ENCODE measurements around the gene GMNN. TPM values are rescaled to one million over a fixed set of nuclear protein-coding genes. Genes with fewer than 3 reads are reported as not detected.
A peak's percentile ranks its signal among the peaks of the same experiment; 100 is the strongest.
"Not testable (repeated sequence)": the region's sequence is repeated elsewhere in the genome, so short reads cannot be mapped to it uniquely, and the experiment has no call there.

The GMNN gene
- polyA plus RNA-seq, 2 donors = 10.4 to 18.8 TPM

DNA sequence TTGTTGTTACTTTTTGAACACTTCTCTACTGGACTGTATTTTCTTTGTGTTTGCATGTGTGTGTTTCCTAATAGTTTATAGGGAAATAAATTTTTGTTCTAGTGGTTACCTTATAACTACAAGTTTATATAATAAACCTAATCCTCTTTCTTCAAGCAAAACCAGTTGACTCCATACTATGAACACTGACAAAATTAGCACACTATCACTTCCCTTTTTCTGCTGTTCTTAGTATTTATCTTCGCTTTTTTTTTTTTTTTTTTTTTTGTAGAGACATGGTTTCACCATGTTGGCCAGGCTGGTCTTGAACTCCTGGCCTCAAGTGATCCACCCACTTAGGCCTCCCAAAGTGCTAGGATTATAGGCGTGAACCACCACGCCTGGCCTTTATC is 30.8 kb upstream of the GMNN start:
- no peaks in the 10 kb centered on the region for H3K4me1 ChIP-seq (ENCODE audit: control insufficient read depth in 2 of 2, insufficient read depth in 2 of 2, low read length in 1 of 2)
- 89 to 96% methylated on average over 3 of the region's 3 CpGs for WGBS, 2 donors
- H3K36me3 ChIP-seq (ENCODE audit: control insufficient read depth in 2 of 2, insufficient read depth in 2 of 2, low read length in 1 of 2) = no peaks in the 10 kb centered on the region
- H3K27me3 ChIP-seq (ENCODE audit: control insufficient read depth in 1 of 2, insufficient read depth in 2 of 2, low read length in 2 of 2) = no peaks in the 10 kb centered on the region
- no peak overlapping the region for H3K27ac ChIP-seq (ENCODE audit: low read depth in 2 of 2, low read length in 1 of 2)
- no peaks in the 10 kb centered on the region for H3K9me3 ChIP-seq (ENCODE audit: control insufficient read depth in 2 of 2, insufficient read depth in 1 of 2, low read depth in 1 of 2, low read length in 1 of 2)
- no peak overlapping the region for H3K4me3 ChIP-seq (ENCODE audit: low read depth in 1 of 2, low read length in 2 of 2)

DNA sequence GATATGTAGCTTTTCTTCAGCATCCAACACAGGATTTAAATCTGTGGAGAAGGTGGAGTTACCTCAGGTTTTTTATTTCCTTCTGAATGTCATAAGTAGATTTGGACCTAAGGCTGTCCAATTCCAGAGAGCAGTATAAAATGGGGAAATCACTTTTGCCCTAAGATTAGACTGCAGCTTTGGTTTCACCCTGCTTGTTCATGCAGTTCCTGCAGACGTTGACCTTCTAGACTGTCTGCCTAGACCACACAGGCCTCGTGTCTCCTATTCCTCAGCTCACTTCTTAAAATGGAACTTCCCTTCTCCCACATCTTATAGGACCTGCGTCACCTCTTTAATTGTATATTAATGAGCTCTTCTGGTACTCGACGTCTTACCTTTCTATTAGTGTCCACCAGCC is 29.8 kb upstream of the GMNN start:
- no peaks in the 10 kb centered on the region for H3K27me3 ChIP-seq (ENCODE audit: control insufficient read depth in 1 of 2, insufficient read depth in 2 of 2, low read length in 2 of 2)
- H3K4me1 ChIP-seq (ENCODE audit: control insufficient read depth in 2 of 2, insufficient read depth in 2 of 2, low read length in 1 of 2) = no peaks in the 10 kb centered on the region
- H3K4me3 ChIP-seq (ENCODE audit: low read depth in 1 of 2, low read length in 2 of 2) = no peak overlapping the region
- WGBS, 2 donors = 82 to 87% methylated on average over 5 of the region's 5 CpGs
- H3K36me3 ChIP-seq (ENCODE audit: control insufficient read depth in 2 of 2, insufficient read depth in 2 of 2, low read length in 1 of 2) = no peaks in the 10 kb centered on the region
- H3K27ac ChIP-seq (ENCODE audit: low read depth in 2 of 2, low read length in 1 of 2) = no peak overlapping the region
- no peaks in the 10 kb centered on the region for H3K9me3 ChIP-seq (ENCODE audit: control insufficient read depth in 2 of 2, insufficient read depth in 1 of 2, low read depth in 1 of 2, low read length in 1 of 2)

DNA sequence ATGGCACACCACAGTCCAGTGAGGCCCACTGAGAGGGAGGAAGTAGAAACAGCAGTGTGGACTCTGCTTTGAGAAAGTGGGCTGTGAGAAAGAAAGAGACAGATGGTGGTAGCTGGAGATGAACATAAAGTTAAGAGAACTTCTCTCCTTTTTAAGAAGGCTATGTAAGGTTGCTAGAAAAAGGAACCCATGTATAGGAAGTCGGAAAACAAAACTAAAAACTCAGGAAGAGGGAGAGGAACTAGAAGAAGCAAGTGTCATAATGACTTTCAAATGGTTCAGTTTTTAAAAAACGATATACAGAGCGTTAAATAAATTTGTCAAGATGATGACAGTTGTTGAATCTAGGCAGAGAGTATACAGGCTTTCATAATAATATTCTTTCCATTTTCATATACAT is 25.4 kb upstream of the GMNN start:
- Histone ChIP-seq H3K4me1 (ENCODE audit: control insufficient read depth in 2 of 2, insufficient read depth in 2 of 2, low read length in 1 of 2) (no peaks in the 10 kb centered on the region), H3K27me3 (ENCODE audit: control insufficient read depth in 1 of 2, insufficient read depth in 2 of 2, low read length in 2 of 2) (no peaks in the 10 kb centered on the region), H3K27ac (ENCODE audit: low read depth in 2 of 2, low read length in 1 of 2) (peak overlapping the region in 1 of 2 donors; percentile 24), H3K4me3 (ENCODE audit: low read depth in 1 of 2, low read length in 2 of 2) (no peak overlapping the region), H3K9me3 (ENCODE audit: control insufficient read depth in 2 of 2, insufficient read depth in 1 of 2, low read depth in 1 of 2, low read length in 1 of 2) (no peaks in the 10 kb centered on the region), H3K36me3 (ENCODE audit: control insufficient read depth in 2 of 2, insufficient read depth in 2 of 2, low read length in 1 of 2) (no peaks in the 10 kb centered on the region)
- WGBS, 2 donors = 70 to 74% methylated on average over 3 of the region's 3 CpGs

DNA sequence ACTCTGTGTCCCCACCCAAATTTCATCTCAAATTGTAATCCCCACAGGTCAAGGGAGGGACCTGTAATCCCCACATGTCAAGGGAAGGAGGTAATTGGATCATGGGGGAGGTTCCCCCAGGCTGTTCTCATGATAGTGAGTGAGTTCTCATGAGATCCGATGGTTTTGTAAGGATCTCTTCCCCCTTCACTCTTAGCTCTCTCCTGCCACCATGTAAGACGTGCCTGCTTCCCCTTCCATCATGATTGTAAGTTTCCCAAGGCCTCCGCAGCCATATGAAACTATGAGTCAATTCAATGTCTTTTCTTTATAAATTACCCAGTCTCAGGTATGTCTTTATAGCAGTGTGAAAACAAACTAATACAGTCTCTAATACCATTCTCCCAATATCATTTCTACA is 23.9 kb upstream of the GMNN start:
- WGBS, 2 donors = 72 to 74% methylated on average over 3 of the region's 3 CpGs
- H3K27me3 ChIP-seq (ENCODE audit: control insufficient read depth in 1 of 2, insufficient read depth in 2 of 2, low read length in 2 of 2); H3K36me3 ChIP-seq (ENCODE audit: control insufficient read depth in 2 of 2, insufficient read depth in 2 of 2, low read length in 1 of 2); H3K9me3 ChIP-seq (ENCODE audit: control insufficient read depth in 2 of 2, insufficient read depth in 1 of 2, low read depth in 1 of 2, low read length in 1 of 2); H3K4me1 ChIP-seq (ENCODE audit: control insufficient read depth in 2 of 2, insufficient read depth in 2 of 2, low read length in 1 of 2); H3K4me3 ChIP-seq (ENCODE audit: low read depth in 1 of 2, low read length in 2 of 2); H3K27ac ChIP-seq (ENCODE audit: low read depth in 2 of 2, low read length in 1 of 2): not testable (repeated sequence)

DNA sequence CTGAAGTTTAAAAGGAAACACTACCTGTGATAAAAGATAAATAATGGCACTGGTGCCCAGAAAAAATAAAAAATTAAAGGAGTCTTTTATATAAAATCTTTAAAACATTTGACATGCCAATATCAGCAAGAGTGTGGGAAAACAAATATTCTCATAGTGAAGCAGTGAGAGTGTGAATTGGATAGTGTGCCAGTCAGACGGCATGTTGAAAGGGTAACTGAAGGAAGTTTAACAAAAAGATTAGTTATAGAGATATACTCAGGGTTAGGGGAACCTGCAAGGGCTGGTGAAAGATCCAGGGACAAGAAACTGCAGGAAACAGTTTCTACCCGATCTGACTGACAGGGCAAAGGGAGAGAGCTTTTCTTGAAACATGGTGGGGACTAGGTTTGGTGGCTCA is 22.2 kb upstream of the GMNN start:
- H3K27ac ChIP-seq (ENCODE audit: low read depth in 2 of 2, low read length in 1 of 2) = no peak overlapping the region
- H3K9me3 ChIP-seq (ENCODE audit: control insufficient read depth in 2 of 2, insufficient read depth in 1 of 2, low read depth in 1 of 2, low read length in 1 of 2) = no peaks in the 10 kb centered on the region
- no peak overlapping the region for H3K4me3 ChIP-seq (ENCODE audit: low read depth in 1 of 2, low read length in 2 of 2)
- H3K4me1 ChIP-seq (ENCODE audit: control insufficient read depth in 2 of 2, insufficient read depth in 2 of 2, low read length in 1 of 2) = no peaks in the 10 kb centered on the region
- 63 to 69% methylated on average over 2 of the region's 2 CpGs for WGBS, 2 donors
- no peaks in the 10 kb centered on the region for H3K36me3 ChIP-seq (ENCODE audit: control insufficient read depth in 2 of 2, insufficient read depth in 2 of 2, low read length in 1 of 2)
- H3K27me3 ChIP-seq (ENCODE audit: control insufficient read depth in 1 of 2, insufficient read depth in 2 of 2, low read length in 2 of 2) = no peaks in the 10 kb centered on the region

DNA sequence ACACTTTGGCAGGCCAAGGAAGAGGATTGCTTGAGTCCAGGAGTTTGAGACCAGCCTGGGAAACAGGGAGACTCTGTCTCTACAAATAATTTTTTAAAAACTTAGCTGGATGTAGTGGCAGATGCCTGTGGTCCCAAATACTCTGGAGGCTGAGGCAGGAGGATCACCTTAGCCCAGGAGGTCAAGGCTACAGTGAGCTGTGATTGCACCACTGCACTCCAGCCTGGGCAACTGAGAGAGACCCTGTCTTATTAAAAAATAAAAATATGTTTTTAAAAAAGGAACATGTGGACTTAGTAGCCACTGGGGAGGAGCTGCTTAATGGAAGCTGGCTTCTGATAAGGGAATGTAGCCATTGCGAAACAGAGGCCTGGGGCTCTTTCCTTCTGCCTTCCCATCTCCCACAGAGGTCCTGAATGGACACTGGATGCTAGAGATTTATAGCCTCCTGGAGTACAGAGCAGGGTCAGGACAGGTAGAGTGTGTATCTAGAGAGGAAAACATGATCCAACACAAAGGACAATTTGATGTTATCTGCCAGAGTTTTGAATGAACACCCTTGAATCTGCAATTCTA is 21.7 kb upstream of the GMNN start:
- no peak overlapping the region for H3K27ac ChIP-seq (ENCODE audit: low read depth in 2 of 2, low read length in 1 of 2)

DNA sequence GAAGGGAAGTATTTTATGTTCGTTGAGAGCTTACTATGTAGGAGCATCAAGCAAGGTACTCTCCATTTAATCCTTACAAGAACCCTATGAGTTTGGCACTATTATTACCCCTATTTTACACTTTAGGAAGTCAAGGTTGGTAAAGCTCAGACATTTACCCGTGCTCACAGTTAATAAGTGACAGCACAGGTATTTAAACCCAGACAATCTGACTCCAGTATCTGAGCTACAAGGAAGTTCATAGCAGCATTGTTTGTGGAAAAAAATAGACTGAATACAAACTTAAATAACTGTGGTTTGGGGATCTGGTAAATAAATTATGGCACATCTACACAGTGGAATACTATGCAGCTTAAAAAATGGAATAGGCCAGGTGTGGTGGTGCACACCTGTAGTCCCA is 21.2 kb upstream of the GMNN start:
- H3K36me3 ChIP-seq (ENCODE audit: control insufficient read depth in 2 of 2, insufficient read depth in 2 of 2, low read length in 1 of 2) = no peaks in the 10 kb centered on the region
- no peaks in the 10 kb centered on the region for H3K4me1 ChIP-seq (ENCODE audit: control insufficient read depth in 2 of 2, insufficient read depth in 2 of 2, low read length in 1 of 2)
- no peak overlapping the region for H3K4me3 ChIP-seq (ENCODE audit: low read depth in 1 of 2, low read length in 2 of 2)
- no peaks in the 10 kb centered on the region for H3K27me3 ChIP-seq (ENCODE audit: control insufficient read depth in 1 of 2, insufficient read depth in 2 of 2, low read length in 2 of 2)
- 76 to 87% methylated on average over 2 of the region's 2 CpGs for WGBS, 2 donors
- H3K27ac ChIP-seq (ENCODE audit: low read depth in 2 of 2, low read length in 1 of 2) = no peak overlapping the region
- H3K9me3 ChIP-seq (ENCODE audit: control insufficient read depth in 2 of 2, insufficient read depth in 1 of 2, low read depth in 1 of 2, low read length in 1 of 2) = no peaks in the 10 kb centered on the region

More for the DNA sequence above, 21.7 kb upstream of the GMNN start:
- H3K4me3 ChIP-seq (ENCODE audit: low read depth in 1 of 2, low read length in 2 of 2) = no peak overlapping the region
- WGBS, 2 donors = 81 to 96% methylated on average over 1 of the region's 1 CpG
- no peaks in the 10 kb centered on the region for H3K27me3 ChIP-seq (ENCODE audit: control insufficient read depth in 1 of 2, insufficient read depth in 2 of 2, low read length in 2 of 2)
- H3K9me3 ChIP-seq (ENCODE audit: control insufficient read depth in 2 of 2, insufficient read depth in 1 of 2, low read depth in 1 of 2, low read length in 1 of 2) = no peaks in the 10 kb centered on the region
- no peaks in the 10 kb centered on the region for H3K4me1 ChIP-seq (ENCODE audit: control insufficient read depth in 2 of 2, insufficient read depth in 2 of 2, low read length in 1 of 2)
- no peaks in the 10 kb centered on the region for H3K36me3 ChIP-seq (ENCODE audit: control insufficient read depth in 2 of 2, insufficient read depth in 2 of 2, low read length in 1 of 2)

DNA sequence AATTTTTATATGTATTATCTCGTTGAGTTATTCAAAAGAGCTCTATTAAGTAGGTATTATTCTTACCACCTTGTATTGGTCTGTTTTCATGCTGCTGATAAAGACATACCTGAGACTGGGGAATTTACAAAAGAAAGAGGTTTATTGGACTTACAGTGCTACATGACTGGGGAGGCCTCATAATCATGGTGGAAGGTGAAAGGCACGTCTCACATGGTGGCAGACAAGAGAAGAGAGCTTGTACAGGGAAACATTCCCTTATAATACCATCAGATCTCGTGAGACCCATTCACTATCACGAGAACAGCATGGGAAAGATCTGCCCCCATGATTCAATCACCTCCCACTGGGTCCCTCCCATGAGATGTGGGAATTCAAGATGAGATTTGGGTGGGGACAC is 20.4 kb upstream of the GMNN start:
- H3K9me3 ChIP-seq (ENCODE audit: control insufficient read depth in 2 of 2, insufficient read depth in 1 of 2, low read depth in 1 of 2, low read length in 1 of 2); H3K4me3 ChIP-seq (ENCODE audit: low read depth in 1 of 2, low read length in 2 of 2); H3K36me3 ChIP-seq (ENCODE audit: control insufficient read depth in 2 of 2, insufficient read depth in 2 of 2, low read length in 1 of 2); H3K27ac ChIP-seq (ENCODE audit: low read depth in 2 of 2, low read length in 1 of 2); H3K4me1 ChIP-seq (ENCODE audit: control insufficient read depth in 2 of 2, insufficient read depth in 2 of 2, low read length in 1 of 2); H3K27me3 ChIP-seq (ENCODE audit: control insufficient read depth in 1 of 2, insufficient read depth in 2 of 2, low read length in 2 of 2): not testable (repeated sequence)
- WGBS, 2 donors = 89 to 90% methylated on average over 4 of the region's 4 CpGs

DNA sequence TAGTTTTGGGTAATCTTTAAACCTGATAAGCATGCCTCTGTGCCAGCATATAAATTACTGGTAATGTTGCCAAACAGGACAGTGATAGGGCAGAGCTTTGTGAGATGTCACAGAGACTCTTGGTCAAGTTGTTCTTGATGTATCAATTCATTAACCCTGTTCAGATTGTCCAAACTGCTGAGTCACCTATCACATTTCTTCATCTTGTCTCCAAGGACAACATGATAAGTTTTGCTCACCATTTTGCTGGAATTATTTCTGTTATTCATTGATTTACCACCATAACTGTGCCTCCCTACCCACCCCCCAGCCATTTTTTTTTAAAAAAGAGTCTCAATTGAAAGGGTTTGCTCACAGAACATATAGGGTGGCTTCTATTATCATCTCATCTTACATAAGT is 19.5 kb upstream of the GMNN start:
- H3K9me3 ChIP-seq (ENCODE audit: control insufficient read depth in 2 of 2, insufficient read depth in 1 of 2, low read depth in 1 of 2, low read length in 1 of 2) = no peaks in the 10 kb centered on the region
- no peaks in the 10 kb centered on the region for H3K27me3 ChIP-seq (ENCODE audit: control insufficient read depth in 1 of 2, insufficient read depth in 2 of 2, low read length in 2 of 2)
- no peaks in the 10 kb centered on the region for H3K36me3 ChIP-seq (ENCODE audit: control insufficient read depth in 2 of 2, insufficient read depth in 2 of 2, low read length in 1 of 2)
- H3K4me1 ChIP-seq (ENCODE audit: control insufficient read depth in 2 of 2, insufficient read depth in 2 of 2, low read length in 1 of 2) = no peaks in the 10 kb centered on the region
- H3K27ac ChIP-seq (ENCODE audit: low read depth in 2 of 2, low read length in 1 of 2) = no peak overlapping the region
- H3K4me3 ChIP-seq (ENCODE audit: low read depth in 1 of 2, low read length in 2 of 2) = no peak overlapping the region

DNA sequence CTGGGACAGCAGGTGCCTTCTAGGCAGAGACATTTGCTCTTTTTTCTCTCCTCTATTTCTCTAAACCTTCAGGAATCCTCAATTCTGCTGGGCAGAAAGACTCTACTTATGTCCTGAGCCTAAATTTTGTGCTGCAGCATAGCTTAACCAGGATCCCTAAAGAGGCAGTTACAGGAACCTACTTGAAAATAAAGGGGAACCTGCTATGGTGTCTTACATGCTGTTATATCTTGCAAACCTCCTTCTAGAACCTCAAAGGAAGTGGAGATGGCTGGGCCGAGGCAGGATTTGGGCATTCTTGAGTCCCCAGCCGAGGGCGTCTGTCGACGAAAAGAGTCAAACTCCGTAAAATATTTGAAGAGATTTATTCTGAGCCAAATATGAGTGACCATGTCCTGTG is 17.1 kb upstream of the GMNN start:
- H3K27ac ChIP-seq (ENCODE audit: low read depth in 2 of 2, low read length in 1 of 2) = no peak overlapping the region
- no peak overlapping the region for H3K4me3 ChIP-seq (ENCODE audit: low read depth in 1 of 2, low read length in 2 of 2)
- H3K4me1 ChIP-seq (ENCODE audit: control insufficient read depth in 2 of 2, insufficient read depth in 2 of 2, low read length in 1 of 2) = peaks cover 0 to 2% of the 10 kb centered on the region in 2 donors
- H3K27me3 ChIP-seq (ENCODE audit: control insufficient read depth in 1 of 2, insufficient read depth in 2 of 2, low read length in 2 of 2) = no peaks in the 10 kb centered on the region
- H3K9me3 ChIP-seq (ENCODE audit: control insufficient read depth in 2 of 2, insufficient read depth in 1 of 2, low read depth in 1 of 2, low read length in 1 of 2) = no peaks in the 10 kb centered on the region
- H3K36me3 ChIP-seq (ENCODE audit: control insufficient read depth in 2 of 2, insufficient read depth in 2 of 2, low read length in 1 of 2) = no peaks in the 10 kb centered on the region
- WGBS, 2 donors = 91 to 95% methylated on average over 6 of the region's 6 CpGs

All from esophagus (tissue), 2 donors.